ENCODE results near the gene SLC35F1.

DNA sequence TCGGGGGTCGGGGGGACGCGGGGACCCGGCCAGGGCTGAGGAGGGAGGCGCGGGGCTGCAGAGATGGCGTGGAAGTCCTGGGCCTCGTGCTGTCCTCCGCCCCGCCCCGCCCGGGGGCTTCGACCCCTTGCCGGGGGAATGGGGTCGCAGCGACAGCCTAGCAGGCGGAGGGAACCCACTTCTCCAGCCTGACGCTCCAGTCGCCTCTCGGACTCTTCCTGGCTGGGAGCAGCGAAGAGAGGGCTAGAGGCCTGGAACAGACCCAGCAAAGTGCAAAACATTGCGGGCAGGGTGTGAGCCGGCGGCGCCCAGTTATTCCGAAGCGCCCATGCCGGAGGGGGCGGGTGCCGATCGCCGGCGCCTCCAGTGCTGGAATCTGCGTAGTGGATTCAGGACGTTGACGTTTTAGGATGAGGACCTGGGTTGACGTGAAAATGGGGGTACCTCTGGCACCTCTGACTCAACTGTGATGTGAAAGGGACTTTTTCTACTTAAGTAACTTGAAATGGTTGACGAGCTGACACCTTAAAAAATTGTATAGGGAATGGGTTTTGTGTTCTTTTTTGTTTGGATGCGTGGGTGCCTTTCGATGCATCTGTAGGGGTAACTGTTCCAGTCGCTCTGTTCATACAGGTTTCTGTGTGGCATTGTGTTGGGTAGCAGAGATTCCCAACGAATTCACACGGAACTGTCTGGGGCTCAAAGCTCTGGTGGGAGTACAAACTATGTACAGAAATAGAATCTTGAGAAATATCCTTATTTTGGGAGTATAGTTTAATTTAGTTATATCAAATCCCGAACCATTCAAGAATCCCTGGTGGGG is 1.4 kb downstream of the SLC35F1 start:
- TF ChIP-seq SUZ12 (IDR thresholded peaks at IDR 0.05; ENCODE audit: extremely low read depth, insufficient read depth, insufficient read length) (no peak), ZNF274 (IDR thresholded peaks at IDR 0.05; ENCODE audit: low read depth, low read length) (no peak)
